GM11168 (cell line): ENCODE measurements around the gene FAM98C.
"Not testable (repeated sequence)": the region's sequence is repeated elsewhere in the genome, so short reads cannot be mapped to it uniquely, and the experiment has no call there.

Source experiments
- in situ Hi-C: fragments of 300-500 bp; cut with MboI; formaldehyde crosslinking; loops from one replicate; pipeline ENCODE4 v1.12.0; 2022; ENCODE audit warnings: low sequenced_read_pairs; ENCODE audit not compliant: unreplicated experiment

The FAM98C gene

DNA sequence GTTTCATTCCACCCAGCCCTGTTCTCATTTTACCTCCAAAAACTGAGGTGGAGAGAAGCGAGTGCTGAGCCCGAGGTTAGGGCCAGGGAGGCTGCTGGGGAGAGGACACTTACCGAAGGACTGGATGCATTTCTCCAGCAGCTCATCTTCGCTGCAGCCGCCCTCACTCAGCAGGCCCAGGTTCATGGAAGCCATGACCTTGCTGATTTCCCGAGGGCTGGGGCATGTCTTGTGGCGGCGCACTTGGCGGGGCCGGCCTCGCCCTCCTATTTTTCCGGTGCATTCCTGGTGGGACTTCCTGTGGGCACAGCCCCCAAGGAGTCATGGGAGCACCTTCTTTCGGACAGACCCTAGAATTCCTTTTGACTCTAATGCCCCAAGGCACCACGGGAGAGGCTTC lies 19.0 kb downstream of the FAM98C start:
- in situ Hi-C loops = no loop called here

DNA sequence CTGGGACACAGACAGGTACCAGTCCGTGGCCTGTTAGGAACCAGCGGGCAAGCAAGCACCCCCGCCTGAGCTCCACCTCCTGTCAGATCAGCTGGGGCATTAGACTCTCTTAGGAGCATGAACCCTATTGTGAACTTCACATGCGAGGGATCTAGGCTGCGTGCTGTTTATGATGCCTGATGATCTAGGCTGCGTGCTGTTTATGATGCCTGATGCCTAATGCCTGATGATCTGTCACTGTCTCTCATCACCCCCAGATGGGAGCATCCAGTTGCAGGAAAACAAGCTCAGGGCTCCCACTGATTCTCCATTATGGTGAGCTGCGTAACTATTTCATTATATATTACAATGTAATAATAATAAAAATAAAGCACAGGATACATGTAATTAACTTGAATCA lies 19.5 kb downstream of the FAM98C start:
- in situ Hi-C loops = no loop called here

DNA sequence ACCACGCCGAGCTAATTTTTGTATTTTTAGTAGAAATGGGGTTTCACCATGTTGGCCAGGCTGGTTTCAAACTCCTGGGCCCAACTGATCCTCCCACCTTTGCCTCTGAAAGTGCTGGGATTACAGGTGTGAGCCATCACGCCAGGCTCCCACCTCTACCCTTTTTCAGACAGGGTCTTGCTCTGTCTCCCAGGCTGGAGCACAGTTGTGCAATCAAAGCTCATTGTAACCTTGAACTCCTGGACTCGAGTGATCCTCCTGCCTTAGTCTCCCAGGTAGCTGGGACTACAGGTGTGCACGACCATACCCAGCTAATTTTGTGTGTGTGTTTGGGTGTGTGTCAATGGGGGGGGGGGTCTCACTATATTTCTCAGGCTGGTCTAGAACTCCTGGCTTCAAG lies 21.4 kb downstream of the FAM98C start:
- in situ Hi-C loops = no loop called here

DNA sequence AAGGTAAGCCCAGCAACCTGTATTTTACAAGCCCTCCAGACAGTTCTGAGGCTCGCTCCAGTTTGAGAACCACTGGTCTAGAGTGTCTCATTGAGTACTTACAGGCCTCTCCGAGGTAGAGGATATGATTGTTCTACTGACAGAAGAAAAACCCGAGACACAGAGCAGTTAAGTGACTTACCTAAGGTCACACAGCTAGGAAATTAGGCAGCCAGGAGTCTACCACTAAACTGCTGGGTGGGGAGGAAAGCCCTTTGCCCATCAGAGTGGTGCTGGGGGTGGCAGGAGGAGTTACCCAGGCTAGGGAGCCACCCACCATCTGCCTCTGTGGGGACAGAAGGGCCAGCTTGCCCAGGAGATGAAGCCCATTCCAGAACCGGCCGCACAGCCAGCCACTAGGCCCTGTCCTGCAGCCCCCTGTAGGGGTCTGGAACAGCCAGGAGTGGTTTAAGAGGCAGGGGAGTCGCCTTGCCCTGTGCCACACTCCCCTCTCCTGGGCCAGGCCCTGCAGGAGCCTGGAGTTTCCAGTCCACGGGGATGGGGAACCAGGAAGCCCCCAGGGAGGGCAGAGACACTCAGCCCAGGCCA lies 22.4 kb downstream of the FAM98C start:
- in situ Hi-C loops = no loop called here

DNA sequence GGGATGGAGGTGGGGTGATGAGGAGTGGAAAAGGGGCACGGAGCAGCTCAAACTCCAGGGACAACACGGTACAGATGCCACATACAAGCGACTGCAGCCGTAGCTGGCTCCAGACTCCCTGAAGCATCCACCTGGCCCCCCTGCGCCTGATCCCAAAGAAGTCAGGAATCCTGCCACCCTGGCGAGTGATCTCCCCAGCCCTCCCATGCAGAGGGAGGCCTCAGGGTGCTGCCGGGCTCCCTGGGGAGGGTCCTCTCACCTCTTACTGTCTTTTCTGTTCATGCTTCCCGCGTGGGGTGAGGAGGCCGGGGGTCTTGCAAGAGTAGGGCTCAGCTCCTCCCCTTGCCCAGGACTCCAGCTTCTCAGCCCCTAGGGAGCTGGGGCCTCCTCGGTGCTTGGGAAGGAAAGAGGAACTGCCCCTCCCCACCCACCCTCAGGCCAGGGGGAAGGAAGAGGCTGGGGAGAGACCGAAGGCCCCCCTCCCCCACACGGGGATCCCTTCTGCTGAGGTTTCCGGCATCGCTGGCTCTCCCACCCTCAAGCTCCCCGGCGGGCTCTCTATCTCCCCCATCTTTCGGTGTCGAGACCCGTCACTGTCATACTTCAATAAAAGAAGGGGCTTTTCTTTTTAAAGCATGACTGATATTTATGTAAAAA lies 23.0 kb downstream of the FAM98C start, which contains the start of gene RASGRP4:
RASGRP4 (minus strand) TSS at position 410 of the 657 bp plus-strand sequence; CDS start at position 282, 128 bp downstream.
- in situ Hi-C loops = no loop called here

DNA sequence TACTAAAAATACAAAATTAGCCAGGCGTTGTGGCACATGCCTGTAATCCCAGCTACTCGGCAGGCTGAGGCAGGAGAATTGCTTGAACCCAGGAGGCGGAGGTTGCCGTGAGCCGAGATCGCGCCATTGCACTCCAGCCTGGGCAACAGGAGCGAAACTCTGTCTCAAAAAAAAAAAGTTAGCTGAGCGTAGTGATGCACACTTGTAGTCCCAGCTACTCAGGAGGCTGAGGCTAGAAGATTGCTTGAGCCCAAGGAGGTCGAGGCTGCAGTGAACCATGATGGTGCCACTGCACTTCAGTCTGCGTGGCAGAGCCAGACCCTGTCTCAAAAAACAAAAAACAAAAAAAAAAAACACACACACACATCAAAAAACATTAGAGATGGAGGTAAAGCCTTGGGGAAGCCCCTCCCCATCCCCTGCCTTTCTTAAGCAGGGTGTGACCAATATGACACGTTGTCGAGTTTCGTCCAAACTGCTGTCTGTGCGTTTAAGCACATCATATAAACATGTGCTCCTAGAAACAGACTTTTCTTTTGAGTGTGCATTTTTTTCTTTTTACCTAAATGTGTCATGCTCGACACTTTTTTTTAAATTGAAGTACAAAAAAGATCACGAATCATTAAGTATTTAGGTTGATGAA lies 24.3 kb downstream of the FAM98C start:
- in situ Hi-C loops = not testable (repeated sequence)

DNA sequence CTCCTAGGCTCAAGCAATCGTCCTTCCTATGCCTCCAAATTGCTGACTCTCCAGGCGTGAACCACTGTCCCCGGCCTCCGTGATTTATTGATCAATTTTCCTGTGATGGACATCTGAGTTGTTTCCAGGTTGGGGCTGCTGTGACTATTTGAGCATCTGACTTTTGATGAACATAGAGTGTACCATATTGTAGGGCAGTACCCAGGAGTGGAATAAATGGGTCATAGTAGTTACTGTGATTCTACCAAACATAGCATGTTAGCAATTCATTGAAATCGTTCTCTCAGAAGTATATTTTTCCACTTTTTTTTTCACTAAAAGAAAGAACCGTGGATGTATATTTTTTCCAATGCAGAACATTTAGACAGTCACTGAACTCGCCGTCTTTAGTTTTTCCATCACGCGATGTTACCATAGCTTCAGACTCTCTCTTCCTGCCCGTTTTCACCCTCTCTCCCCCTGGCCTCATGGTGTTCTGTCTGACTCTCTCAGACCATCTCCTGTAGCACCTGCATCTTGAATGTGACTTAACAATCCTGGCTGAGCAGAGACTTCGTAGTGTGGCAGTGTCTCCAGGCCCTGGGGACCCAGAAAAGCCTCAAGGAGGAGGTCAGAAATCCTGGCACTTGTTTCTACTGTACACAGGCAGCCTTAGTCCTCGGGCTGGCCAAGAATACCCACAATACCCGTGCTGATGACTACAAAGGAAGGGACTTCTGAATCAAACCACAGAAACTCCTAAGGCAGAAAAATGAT lies 26.3 kb downstream of the FAM98C start:
- in situ Hi-C loops = no loop called here

DNA sequence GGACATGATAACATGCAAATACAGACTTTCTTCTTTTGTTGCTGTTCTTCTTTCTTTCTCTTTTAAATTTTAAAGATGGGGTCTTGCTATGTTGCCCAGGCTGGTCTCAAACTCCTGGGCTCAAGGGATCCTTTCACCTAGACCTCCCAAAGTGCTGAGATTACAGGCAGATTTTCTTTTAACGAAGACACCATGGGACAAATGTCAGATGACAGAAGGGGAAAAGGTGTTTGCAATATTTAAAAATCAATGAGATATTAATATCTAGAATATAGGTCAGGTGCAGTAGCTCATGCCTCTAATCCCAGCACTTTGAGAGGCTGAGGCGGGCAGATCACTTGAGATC lies 26.9 kb downstream of the FAM98C start:
- in situ Hi-C loops = no loop called here

DNA sequence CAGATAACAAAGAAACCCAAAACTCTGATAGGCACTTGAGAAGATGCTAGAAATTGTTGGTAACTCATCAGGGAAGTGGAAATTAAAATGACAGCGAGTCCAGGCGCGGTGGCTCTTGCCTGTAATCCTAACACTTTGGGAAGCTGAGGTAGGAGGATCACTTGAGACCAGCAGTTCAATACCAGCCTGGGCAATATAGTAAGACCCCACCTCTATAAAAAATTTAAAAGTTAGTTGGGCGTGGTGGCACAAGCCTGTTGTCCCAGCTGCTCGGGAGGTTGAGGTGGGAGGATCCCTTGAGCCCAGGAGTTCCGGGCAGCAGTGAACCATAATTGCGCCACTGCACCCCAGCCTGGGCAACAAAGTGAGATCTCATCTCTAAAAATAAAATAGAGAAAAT lies 28.0 kb downstream of the FAM98C start:
- in situ Hi-C loops = no loop called here

DNA sequence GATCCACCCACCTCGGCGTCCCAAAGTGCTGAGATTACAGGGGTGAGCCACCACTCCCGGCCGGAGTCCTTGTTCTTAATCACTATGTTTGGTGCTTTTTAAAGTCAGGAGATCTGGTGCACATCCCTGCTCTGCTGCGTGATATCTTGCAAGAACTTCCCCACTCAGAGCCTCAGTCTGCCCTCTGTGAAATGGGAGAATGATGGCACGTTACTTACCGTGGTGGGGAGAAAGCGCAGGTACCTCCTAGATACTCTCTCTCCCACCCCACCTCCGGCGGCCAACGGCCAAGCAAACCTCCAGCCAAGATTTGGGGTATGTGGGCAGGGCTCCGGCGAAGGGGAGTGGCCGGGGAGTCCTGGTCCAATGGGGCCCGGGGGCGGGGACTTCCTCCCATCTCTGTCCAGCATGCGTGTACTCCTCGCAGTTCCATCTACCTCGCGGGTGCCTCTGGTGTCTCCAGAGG lies 30.4 kb downstream of the FAM98C start, which contains the start of gene RYR1:
RYR1 (plus strand) TSS at position 424 of the 466 bp plus-strand sequence. CDS start 139 bp downstream, outside the sequence.
- in situ Hi-C loops = no loop called here

DNA sequence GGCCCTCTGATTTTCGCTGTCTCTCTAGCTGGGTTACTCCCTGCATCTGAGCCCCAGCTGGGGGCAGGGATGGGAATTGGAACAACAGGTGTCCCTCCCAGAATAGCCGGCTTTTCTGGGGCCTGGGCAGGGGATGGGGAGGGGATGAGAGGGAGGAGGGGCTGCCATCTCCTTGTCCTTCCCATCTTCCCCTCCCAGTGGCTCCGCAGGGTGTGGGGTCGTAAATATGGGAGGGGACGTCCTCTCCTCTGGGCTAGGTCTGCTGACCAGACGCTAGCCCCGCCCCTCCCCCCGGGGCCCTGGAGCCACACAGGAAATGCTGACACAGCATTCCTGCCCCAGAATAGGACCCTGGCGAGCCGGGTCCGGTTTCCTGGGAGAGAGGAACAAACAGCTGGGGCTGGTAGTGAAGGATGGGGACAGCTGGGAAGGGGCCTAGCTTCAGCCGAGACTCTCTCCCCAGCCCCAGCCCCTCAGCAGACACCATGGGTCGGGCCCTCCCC lies 31.7 kb downstream of the FAM98C start:
- in situ Hi-C loops = no loop called here

DNA sequence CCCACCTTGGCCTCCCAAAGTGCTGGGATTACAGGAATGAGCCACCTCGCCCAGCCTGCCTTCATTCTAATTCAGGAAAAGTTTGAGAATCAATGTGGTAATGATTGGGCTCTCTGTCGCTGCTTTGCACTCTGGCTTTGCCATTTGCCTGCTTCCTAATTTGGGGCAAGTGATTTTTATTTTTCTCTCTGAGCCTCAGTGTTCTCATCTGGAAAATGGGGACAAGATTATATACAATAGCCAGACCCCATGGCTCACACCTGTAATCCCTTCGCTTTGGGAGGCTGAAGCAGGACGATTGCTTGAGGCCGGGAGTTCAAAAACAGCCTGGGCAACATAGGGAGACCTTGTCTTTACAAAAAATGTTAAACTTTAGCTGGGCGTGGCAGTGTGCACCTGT lies 34.4 kb downstream of the FAM98C start:
- in situ Hi-C loops = no loop called here

DNA sequence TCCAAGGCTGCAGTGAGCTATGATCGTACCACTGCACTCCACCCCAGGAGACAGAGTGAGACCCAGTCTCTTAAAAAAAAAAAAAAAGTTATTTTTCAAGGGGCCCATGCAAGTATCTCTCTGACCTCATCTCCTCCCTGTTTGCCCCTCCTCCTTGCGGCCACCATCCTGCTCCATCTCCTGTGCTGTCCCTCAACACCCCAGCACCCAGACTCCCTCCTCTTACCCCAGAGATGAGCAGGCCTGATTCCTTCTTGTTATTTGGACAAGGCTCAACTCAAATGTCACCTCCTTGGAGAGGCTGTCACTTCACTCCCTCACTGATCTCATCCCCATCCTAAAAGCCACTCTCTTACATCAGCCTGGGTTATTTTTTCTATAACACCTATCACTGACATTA lies 35.0 kb downstream of the FAM98C start:
- in situ Hi-C loops = no loop called here

DNA sequence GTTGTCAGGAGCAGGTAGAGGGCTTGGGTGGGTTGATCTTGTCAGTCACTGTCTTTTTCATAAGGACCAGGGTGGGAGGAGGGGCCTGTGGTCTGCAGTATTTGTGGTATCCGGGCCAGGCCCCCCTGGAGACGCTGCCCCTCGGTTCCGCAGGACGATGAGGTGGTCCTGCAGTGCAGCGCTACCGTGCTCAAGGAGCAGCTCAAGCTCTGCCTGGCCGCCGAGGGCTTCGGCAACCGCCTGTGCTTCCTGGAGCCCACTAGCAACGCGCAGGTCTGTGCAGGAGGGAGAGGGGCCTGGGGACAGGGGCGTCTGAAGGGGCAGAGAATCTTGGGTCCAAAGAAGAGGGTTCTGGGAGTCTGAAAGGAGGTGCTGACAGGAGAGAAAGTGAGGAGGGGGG lies 37.7 kb downstream of the FAM98C start:
- in situ Hi-C loops = no loop called here

DNA sequence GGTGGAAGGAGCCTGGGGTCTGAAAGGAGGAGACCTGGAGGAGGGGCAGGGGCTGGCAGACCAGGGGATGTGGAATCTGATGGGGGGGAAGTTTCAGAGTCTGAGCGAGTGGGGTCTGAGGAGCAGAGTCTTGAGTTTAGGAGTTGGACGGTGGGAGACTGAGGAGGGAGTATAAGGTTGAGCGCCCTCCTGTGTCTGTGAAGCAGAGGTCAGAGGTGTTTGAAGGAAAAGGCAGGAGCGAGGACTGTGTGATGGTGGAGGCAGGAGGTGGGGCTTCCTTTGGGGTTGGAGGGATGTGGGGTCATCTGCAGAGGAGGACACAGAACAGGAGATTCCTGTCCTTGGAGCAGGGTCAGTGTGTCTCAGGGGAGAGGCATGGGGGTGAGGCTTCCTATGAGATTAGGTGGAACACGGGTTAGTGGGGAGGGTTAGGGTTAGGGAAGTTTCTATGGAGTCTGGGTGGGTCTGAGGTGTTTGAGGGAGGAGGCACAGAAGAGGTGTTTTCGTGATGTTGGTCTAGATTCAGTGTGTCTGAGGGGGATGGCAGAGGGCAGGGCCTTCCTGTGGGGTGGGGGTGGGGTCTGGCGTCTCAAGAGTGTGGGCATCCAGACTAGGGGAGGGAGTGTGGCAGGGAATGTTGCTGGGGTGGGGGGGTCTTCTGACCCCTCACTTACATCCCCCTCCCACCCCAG lies 38.9 kb downstream of the FAM98C start:
- in situ Hi-C loops = no loop called here

DNA sequence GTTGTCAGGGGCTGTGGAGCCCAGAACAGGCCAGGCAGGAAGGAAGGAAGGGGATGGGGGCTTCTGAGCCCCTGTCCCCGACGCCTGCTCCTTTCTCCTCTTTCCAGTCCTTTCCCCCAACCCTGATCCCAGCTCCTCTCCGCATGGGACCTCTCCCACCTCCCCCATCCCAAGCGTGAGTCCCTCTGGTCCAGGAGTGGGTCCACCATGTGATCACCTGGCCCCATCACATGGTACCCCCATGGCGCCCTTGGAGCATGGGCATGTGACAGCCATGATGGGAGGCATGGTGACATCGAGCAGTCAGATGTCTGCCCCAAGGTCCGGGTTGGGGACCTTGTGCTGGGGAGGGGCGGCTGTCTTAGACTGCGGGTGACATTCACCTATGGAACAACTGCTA lies 39.8 kb downstream of the FAM98C start:
- in situ Hi-C loops = no loop called here

DNA sequence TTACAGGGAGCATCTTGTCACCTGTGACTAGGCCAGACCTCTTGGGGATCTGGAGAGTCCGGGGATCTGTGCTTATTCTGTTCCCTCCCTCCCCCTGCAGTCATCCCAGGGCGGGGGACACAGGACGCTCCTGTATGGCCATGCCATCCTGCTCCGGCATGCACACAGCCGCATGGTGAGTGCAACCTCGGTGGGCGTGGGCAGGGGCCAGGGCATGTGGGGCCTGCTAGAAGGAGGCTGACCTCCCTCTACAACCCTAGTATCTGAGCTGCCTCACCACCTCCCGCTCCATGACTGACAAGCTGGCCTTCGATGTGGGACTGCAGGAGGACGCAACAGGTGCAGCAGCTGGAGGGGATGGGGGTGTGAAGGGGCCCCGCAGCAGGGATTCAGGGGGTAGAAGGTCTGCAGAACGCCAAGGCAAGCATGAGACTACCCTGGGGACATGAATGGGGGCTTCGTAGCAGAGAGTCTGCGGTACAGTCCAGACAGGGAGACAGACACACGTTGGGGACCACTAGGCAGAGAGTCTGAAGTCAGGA lies 40.6 kb downstream of the FAM98C start:
- in situ Hi-C loops = no loop called here

DNA sequence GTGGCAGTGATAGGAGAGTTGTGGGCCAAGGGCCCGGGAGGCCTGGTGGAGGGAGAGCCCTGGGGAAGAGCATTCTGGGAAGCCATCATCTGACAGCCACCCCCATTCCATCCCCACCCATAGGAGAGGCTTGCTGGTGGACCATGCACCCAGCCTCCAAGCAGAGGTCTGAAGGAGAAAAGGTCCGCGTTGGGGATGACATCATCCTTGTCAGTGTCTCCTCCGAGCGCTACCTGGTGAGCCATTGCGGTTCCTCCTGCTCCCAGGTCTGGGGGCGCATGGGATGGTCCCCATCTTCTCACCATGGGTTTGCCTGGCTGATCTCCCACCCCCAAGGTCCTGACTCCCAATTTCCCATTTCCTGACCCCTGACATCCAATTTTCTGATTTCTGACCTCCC lies 41.1 kb downstream of the FAM98C start:
- in situ Hi-C loops = no loop called here

DNA sequence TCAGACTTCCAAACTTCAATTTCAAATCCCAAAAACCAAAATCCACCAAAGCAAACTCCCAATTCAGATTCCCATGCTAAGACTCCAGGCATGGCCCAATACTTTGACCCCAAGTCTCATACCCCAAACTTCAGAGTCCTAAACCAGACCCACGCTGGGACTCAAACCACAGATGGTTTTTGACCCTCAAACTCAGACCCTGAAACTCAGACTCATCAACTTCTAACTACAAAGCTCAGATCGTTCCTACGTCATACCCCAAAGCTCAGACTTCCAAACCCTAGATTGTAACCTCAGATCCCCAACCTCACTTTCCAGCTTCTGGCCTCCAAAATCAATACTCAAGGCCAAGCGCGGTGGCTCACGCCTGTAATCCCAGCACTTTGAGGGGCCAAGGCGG lies 42.5 kb downstream of the FAM98C start:
- in situ Hi-C loops = no loop called here

DNA sequence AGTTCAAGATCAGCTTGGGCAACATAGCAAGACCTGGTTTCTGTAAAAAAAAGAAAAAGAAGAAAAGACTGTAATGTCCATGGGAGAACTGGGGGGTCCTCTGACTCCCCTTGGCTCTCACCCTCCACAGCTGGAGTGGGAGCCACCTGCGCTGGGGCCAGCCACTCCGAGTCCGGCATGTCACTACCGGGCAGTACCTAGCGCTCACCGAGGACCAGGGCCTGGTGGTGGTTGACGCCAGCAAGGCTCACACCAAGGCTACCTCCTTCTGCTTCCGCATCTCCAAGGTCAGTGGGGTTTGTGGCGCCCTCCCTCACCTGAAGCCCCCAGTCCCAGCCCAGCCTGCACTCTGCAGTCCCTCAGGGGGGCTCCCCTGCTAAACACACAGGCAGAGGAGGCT lies 45.3 kb downstream of the FAM98C start:
- in situ Hi-C loops = no loop called here
